ENCODE results near the gene SNX5.

SNX5 gene

GRCh38 chr20:17992847-17993513 lies 24.4 kb upstream of the SNX5 start:
- DNase-seq (ENCODE audit: low read depth), result no peak

- no peak for DNase-seq (ENCODE audit: low read depth)
Measured at GRCh38 chr20:17992224-17992637, 23.6 kb upstream of the SNX5 start.

- no peak for DNase-seq (ENCODE audit: low read depth)
Measured at GRCh38 chr20:17990278-17990972, 21.8 kb upstream of the SNX5 start.

GRCh38 chr20:17987988-17988387 lies 19.4 kb upstream of the SNX5 start:
- DNase-seq (ENCODE audit: low read depth), result no peak

GRCh38 chr20:17985388-17986018 lies 16.9 kb upstream of the SNX5 start:
- no peak for DNase-seq (ENCODE audit: low read depth)

- DNase-seq (ENCODE audit: low read depth), result no peak
Measured at GRCh38 chr20:17976305-17976704, 7.7 kb upstream of the SNX5 start.

GRCh38 chr20:17972121-17972520 lies 3.5 kb upstream of the SNX5 start:
- DNase-seq (ENCODE audit: low read depth), result no peak

GRCh38 chr20:17971300-17972013 lies 2.9 kb upstream of the SNX5 start:
- DNase-seq (ENCODE audit: low read depth), result no peak

GRCh38 chr20:17969884-17970409 lies 1.4 kb upstream of the SNX5 start:
- no peak for DNase-seq (ENCODE audit: low read depth)

- DNase-seq (ENCODE audit: low read depth), result no peak
Measured at GRCh38 chr20:17969278-17969883, 787 bp upstream of the SNX5 start.

GRCh38 chr20:17967521-17968365 lies 851 bp downstream of the SNX5 start:
- no peak for DNase-seq (ENCODE audit: low read depth)

- no peak for DNase-seq (ENCODE audit: low read depth)
Measured at GRCh38 chr20:17966432-17967310, 1.9 kb downstream of the SNX5 start.

- DNase-seq (ENCODE audit: low read depth), result no peak
Measured at GRCh38 chr20:17965042-17965697, 3.4 kb downstream of the SNX5 start.

GRCh38 chr20:17964632-17965031 lies 4.0 kb downstream of the SNX5 start:
- no peak for DNase-seq (ENCODE audit: low read depth)

GRCh38 chr20:17964073-17964472 lies 4.5 kb downstream of the SNX5 start:
- no peak for DNase-seq (ENCODE audit: low read depth)

GRCh38 chr20:17963114-17963897 lies 5.3 kb downstream of the SNX5 start:
- no peak for DNase-seq (ENCODE audit: low read depth)

- DNase-seq (ENCODE audit: low read depth), result no peak
Measured at GRCh38 chr20:17961587-17961940, 7.0 kb downstream of the SNX5 start.

- no peak for DNase-seq (ENCODE audit: low read depth)
Measured at GRCh38 chr20:17960927-17961586, 7.5 kb downstream of the SNX5 start.
